ENCODE results near the gene PNPLA8.

DNA sequence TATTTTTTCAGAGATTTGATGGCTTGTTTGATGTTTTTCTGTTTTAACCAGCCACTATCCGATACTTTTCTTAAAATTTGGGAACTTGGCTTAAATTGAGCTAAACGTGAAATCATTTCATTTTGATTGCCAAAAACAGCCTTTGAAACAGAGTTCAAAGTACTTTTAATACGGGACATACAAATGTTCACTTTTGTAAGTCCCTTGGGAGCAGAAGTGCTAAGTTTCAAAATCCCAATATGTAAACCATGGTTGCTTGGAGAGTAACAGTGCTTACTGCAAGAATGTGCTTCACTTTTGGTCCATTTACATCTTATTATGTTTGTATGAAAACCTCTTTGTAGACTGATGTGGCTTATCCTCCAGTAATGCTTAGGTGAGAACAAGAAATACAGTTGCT lies 10.9 kb downstream of the PNPLA8 start:
- TF ChIP-seq, protein P1, sequence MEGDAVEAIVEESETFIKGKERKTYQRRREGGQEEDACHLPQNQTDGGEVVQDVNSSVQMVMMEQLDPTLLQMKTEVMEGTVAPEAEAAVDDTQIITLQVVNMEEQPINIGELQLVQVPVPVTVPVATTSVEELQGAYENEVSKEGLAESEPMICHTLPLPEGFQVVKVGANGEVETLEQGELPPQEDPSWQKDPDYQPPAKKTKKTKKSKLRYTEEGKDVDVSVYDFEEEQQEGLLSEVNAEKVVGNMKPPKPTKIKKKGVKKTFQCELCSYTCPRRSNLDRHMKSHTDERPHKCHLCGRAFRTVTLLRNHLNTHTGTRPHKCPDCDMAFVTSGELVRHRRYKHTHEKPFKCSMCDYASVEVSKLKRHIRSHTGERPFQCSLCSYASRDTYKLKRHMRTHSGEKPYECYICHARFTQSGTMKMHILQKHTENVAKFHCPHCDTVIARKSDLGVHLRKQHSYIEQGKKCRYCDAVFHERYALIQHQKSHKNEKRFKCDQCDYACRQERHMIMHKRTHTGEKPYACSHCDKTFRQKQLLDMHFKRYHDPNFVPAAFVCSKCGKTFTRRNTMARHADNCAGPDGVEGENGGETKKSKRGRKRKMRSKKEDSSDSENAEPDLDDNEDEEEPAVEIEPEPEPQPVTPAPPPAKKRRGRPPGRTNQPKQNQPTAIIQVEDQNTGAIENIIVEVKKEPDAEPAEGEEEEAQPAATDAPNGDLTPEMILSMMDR (IDR thresholded peaks at IDR 0.05; ENCODE audit: extremely low read depth in 1 of 2, insufficient read depth in 1 of 2, low read depth in 1 of 2, low read length in 2 of 2) = no peak
- TF ChIP-seq POLR2A (IDR thresholded peaks at IDR 0.05; ENCODE audit: low read depth, low read length) = no peak
- TF ChIP-seq EZH2 (IDR thresholded peaks at IDR 0.05; ENCODE audit: borderline replicate concordance, low read depth, low read length, severe bottlenecking) = no peak
- no peak for TF ChIP-seq POLR2AphosphoS5 (IDR thresholded peaks at IDR 0.05; ENCODE audit: insufficient read depth, low read depth, low read length)

All from endothelial cell of umbilical vein (primary cell).